ENCODE results near the gene IRAG1.

Gene IRAG1

DNA sequence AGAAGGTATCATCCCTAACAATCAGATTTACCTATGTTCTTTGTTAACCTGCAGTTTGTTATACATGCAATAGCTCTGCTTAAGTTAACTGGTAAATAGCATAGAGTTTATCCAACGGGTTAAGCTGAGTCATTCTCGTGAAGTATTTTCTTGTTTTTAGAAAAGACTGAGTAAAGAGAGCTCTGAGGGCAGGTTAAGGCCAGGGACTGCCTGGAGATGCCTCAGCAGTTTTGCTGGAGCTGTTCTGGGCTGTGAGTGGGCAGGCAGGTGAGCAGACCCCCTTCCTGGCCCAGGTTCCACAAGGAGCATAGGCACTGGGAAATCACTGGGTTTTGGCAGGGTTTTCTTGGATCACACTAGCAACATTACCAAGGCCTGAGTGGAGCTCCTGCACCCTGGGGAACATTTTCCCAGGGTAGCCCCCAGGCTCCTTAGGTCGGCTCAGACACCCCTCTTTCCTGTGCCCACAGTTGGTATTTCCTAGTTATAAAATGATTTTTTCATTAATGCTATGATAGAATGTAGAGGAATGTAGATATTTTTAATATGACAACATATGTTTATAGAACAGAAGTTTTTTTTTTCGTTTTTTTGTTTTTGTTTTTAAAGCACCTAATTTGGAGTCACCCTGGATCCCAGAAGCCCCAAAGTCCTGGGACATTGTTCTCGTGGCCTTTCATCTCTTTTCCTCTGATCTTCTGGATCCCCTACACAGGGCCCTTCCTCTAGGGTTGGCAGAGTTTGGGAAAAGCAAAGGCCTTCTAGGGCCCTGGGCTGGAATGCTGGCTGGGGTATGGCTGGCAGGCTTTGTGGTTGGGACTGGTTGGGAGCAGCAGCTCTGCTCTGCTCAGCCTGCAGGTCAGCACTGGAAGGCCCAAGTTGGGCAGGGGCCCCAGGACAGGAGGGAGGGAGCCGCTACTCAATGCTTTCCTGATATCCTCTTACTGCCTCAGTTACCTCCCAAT lies 26.7 kb downstream of the IRAG1 start:
- no peak for DNase-seq (ENCODE audit: low spot score)

- DNase-seq (ENCODE audit: low spot score): no peak
These were observed 29.1 kb downstream of the IRAG1 start for GRCh38 chr11:10664496-10664895.

GRCh38 chr11:10663990-10664389 lies 29.6 kb downstream of the IRAG1 start:
- no peak for DNase-seq (ENCODE audit: low spot score)

DNA sequence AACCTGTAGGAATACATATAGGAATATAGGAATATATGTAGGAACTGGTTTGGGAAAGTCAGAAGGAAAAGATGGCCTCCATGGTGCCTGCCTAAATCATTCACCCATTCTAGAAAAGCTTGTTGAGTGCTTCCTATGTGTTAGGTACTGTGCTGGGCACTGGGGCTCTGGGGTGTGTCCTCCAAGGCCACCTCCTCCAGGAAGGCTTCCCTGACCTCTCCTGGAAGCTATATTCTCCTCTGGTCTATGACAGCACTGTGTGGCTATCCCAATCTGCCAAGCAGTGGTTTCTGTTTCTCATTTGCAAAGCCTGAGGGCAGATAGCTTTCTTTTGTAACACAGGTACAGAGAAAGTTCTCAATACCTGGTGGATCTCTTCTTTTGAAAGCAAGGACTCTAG lies 30.2 kb downstream of the IRAG1 start:
- no peak for DNase-seq (ENCODE audit: low spot score)

DNA sequence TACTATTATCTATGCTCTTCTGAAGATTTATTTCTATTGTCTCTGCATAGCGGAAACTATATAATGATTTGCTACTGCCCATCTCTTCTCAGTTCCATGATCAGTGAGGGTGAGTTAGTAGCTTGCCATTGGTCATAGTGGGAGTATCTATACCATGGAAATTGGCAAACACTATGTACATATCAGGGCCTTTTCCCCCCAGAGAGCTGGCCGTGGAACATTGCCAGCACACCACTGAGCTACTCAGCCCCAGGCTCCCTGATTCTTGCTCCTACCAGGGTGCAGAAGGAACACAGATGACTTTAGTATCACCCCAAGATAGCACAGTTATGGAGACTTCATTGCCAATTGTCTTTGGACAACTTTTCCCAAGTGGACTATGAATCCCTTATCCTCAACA lies 33.2 kb downstream of the IRAG1 start:
- DNase-seq (ENCODE audit: low spot score): no peak

GRCh38 chr11:10659339-10660216 lies 34.0 kb downstream of the IRAG1 start:
- no peak for DNase-seq (ENCODE audit: low spot score)

DNA sequence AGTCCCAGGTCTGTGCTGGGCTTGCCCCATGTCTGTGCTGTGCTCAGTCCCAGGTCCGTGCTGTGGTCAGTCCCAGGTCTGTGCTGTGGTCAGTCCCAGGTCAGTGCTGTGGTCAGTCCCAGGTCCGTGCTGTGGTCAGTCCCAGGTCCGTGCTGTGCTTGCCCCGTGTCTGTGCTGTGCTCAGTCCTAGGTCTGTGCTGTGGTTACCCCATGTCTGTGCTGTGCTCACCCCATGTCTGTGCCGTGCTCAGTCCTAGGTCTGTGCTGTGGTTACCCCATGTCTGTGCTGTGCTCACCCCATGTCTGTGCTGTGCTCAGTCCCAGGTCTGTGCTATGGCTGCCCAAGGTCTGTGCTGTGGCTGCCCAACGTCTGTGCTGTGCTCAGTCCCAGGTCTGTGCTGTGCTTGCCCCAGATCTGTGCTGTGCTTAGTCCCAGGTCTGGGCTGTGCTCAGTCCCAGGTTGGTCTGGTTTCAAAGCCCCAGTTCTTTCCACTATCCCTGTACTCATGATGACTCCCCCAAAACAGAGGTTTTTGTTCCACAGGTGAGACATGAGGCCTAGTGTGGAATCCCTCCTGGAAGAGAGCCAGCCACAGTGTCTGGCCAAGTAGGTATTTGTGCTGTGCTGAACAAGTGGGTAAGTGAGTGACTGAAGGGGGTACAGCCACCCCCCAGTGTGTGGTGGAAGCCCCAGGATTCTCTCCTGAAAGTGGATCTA lies 34.8 kb downstream of the IRAG1 start:
- no peak for DNase-seq (ENCODE audit: low spot score)

GRCh38 chr11:10657308-10658271 lies 36.0 kb downstream of the IRAG1 start:
- DNase-seq (ENCODE audit: low spot score): no peak

DNA sequence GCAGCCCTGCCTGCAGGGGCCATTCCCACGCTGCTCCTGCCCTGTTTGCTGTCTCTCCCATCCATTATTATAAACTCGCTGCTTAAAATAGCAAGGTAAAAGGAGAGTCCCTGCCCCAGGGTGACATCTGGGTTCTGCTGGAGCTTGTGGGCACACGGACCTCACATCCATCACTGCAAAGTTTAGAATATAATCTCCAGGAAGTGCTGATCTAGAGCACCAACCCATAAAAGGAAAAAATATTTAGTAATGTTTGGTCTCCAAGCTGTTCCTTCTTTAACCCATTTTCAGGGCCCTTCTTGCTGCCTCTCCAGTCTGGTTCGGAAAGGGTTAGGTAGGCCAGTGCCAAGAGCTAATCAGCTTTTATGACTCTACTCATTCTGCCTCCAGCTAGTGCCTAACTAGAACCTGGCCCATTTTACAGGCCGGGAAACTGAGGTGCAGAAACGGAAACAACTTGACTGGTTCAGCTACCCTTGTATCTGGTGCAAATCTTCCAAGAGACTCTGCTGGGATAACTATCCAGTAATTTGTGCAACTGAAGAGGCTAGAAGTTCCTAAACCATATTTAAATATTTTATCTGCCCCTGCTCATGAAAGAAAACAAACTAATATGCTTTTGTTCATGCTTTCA lies 37.5 kb downstream of the IRAG1 start:
- no peak for DNase-seq (ENCODE audit: low spot score)

GRCh38 chr11:10655227-10655626 lies 38.3 kb downstream of the IRAG1 start:
- no peak for DNase-seq (ENCODE audit: low spot score)

GRCh38 chr11:10654811-10655150 lies 38.8 kb downstream of the IRAG1 start:
- DNase-seq (ENCODE audit: low spot score): no peak

- DNase-seq (ENCODE audit: low spot score): peak; percentile 56
These were observed 39.4 kb downstream of the IRAG1 start for GRCh38 chr11:10653946-10654810.

- no peak for DNase-seq (ENCODE audit: low spot score)
These were observed 40.3 kb downstream of the IRAG1 start for GRCh38 chr11:10653261-10653660.

DNA sequence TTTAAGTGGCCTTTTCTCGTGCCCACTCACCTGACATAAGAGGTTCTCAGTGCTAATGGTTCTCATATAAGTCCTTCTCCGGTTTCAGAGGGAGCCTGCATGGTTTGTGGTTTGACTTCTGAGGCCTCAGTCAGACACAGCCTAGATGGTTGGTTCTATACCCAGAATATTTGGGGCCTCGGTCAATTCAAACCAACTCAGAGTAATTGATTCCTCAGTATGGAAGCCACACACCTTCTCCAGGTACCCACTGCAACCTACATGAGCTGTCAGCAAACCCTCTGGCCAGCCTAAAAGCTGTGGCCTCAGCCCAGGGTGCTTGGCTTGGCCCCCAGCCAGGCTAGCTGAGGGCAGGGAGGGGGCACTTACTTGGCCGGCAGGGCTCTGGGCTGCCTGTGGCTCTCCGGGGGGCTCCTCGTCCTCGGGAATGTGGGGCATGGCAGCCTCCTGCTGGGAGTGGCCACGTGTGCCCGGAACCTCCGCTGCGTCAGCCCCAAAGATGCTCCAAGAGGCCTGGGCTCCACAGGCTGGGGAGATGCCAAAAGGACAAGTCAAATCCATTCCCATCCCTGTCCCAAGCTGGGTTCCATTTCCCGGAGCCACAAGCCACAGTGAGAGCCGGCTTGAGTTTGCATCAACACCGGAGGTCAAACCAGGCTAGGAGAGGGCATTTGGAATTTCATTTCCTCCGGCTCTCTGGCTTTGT lies 41.7 kb downstream of the IRAG1 start:
- DNase-seq (ENCODE audit: low spot score): no peak

DNA sequence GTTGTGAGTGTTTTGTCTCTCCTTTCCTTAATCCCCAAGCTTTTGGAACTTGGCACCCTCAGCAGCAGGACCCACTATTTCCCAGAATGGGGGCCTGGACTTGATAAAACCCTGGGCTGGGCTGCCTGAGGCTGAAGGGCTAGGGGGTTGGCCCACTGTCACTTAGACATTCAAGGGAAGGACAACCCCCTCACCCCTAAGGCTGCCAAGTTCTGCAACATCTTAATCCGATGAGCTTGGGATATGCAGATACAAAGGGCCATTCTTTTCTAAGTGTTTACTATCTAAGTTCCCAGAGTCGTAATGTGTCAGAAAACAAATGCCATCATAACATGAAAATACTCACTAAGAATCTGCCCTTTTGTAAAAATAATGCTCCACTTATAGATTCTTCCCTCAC lies 42.9 kb downstream of the IRAG1 start:
- no peak for DNase-seq (ENCODE audit: low spot score)

- DNase-seq (ENCODE audit: low spot score): no peak
These were observed 43.4 kb downstream of the IRAG1 start for GRCh38 chr11:10650166-10650565.

GRCh38 chr11:10648871-10649270 lies 44.7 kb downstream of the IRAG1 start:
- no peak for DNase-seq (ENCODE audit: low spot score)

- no peak for DNase-seq (ENCODE audit: low spot score)
These were observed 46.7 kb downstream of the IRAG1 start for GRCh38 chr11:10646681-10647355.

Measured in CD4-positive, alpha-beta T cell treated with Interleukin-6 at 100 ng/mL for 8 hours (primary cell).